ENCODE measurements around the gene KRT34.
"Not testable (repeated sequence)": the region's sequence is repeated elsewhere in the genome, so short reads cannot be mapped to it uniquely, and the experiment has no call there.

KRT34 gene

DNA sequence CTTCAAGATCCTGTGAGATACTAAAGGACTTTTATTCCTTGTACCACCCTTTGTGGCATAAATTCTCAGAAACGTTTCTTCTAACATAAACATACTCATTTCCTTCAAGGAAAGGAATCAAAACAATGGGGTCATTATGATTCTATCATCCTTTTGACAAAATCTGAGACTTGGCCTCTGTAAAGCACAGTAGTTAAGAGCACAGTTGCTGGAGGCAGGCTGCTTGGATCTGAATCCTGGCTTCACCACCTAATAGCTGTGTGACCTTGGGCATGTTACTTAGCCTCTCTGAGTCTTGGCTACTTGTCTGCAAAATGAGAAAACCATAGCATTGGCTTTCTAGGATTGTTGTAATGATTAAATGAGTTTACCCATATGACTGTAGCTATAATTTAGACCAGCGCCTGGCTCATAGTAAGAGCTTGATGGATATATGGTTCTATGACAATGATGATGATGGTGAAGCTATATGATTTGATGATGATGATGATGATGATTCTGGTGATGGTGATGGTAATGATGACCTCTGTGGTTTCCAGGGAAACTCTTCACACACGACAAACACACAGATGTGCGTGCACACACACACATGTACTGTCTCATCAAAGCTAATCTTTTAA lies 21.4 kb upstream of the KRT34 start:
- no peak for DNase-seq

DNA sequence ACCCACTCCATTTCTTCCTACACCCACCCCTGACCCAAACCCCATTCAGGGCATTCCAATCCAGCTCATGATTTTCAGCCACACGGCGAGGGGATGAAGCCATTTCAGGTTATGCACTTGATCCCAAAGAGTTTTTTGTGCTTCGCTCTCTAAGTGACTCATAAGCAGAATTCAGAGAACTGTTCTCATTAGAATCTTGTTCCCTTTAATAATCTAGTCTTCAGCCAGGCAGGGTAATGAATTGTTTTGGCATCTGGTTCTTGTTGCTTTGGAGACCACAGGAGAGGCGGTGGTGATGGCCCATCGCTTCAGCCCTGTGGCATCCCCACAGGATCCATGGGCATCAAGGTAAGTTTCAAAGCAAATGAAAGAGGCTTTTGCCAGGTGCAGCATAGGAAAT lies 20.1 kb upstream of the KRT34 start:
- no peak for DNase-seq

DNA sequence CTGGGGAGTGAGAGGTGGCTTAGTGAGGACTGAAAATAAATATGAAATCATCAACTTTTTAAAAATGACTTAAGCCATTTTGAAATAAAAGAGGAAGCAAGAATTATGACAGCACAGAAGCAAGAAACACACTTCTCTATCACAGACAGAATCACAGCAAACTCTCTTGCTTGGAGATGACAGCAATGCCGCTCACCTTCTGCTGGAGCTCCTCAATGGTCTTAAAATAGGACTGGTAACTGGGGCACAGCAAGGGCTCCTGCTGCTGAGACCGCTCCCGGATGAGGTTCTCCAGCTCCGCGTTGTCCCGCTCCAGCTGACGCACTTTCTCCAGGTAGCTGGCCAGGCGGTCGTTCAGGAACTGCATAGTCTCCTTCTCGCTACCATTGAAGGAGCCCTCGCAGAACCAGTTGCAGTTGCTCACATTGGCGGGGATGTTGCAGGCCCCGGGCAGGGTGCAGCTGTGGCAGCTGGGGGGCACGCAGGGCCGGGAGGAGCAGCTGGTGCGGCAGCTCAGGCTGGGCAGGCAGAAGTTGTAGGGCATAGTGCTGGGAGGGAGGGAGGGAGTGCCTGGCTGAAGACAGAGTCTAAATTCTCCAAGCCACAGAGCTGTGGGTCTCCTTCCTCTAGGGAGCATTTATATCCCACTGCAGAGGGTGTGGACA lies 15.0 kb upstream of the KRT34 start, which contains the start of gene KRT31:
Gene KRT31 (minus strand): TSS at position 613 of the 665 bp plus-strand sequence. CDS start 69 bp downstream, at position 544.
- DNase-seq: no peak

DNA sequence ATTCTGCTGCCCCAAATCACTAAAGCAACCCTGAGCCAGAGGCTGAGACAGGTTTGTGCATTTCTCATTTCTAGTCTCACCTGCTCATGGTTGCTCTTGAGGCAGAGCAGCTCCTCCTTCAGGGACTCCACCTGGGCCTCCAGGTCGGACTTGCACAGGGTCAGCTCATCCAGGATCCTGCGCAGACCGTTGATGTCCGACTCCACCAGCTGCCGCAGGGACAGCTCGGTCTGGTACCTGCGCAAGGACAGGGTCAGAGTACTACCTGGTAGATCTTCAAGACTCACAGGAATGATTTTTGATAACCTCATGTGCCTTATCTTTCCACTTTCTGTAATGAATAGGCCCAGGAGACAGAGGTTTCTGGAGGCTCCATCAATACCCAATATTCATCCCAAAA lies 14.2 kb upstream of the KRT34 start:
- DNase-seq: no peak

DNA sequence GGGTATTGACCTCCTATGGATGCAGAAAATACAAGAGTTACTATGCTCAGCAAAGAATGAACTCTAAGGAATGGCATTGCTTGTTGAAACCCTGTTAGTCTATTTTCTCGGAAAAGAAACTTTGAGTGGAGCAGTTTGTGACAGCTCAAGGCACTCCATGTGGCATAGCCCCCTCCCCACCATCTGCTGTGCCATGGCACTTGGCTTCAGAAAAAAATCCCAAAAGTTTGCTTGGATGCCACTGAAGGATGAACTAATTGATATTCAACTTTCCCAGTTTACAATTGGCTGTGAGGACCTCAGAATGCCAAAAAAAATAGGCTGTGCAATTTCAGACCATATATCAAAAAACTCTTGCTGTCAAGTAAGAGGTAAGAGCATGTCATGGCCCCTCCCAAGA lies 13.5 kb upstream of the KRT34 start:
- no peak for DNase-seq

DNA sequence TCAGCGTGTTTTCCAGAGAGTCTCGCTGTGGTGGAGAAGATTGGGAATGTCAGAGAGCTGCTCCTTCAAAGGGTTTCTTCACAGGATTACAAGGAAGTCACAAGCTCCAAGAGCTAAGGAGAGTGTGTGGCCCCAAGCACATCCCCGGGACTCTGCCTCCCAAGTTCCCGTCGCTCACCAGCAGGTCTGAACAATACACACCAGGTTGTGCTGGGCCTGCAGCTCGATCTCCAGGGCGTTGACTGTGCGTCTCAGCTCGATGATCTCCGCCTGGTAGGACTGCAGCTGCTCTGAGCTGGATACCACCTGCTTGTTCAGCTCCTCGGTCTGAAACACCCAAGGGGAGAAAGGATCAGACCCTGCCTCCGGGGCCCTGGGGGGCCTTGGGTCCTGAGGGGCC lies 12.9 kb upstream of the KRT34 start:
- DNase-seq: not testable (repeated sequence)

DNA sequence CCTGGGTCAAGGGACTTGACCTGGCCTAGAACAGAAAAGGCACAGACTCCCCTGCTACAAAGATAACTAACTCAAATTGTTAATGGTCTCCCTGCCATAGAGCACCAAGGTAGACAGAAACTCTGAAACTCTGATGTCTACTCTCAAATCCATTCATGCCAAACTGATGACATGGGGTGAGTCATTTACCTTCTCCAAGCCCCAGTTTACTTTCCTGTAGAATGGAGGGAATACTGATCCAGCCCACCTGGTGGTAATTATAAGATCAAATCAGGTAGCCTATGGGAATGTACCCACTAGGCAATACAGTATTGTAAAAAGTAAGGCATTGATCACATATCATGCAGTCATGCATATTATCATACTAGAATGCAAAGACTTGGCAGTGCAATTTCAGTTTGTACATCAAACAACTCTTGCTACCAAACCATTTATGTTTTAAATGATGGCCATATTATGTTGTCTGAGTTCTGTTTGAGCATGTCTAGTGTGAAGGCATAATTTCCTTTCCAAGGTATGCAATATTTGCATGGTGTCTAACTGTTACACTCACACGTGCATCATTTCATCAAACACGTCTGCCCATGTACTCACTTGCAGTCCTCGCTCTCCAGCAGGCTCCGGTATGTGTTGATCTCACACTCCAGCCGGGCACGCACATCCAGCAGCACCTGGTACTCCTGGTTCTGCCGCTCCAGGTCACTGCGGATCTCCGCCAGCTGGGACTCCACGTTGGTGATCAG lies 12.3 kb upstream of the KRT34 start:
- DNase-seq: no peak

DNA sequence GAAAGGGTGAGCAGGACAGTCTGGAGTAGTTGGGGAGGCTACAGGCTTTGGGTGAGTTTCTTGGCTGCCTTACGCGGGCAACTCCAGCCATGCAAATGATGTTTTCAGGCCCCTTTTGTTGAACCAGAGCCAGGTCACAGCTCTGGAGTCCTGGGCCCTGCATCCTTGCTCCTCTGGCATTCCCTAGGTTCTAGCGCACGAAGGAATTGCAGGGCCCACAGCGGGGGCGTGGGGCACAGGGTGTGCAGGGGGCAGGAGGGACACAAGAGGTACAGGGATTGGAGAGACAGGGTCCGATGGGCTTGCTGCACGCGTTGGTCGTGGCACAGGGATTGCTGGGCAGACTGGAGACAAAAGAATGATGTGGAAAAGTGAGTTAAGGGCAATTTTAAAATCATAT lies 11.7 kb upstream of the KRT34 start:
- no peak for DNase-seq

DNA sequence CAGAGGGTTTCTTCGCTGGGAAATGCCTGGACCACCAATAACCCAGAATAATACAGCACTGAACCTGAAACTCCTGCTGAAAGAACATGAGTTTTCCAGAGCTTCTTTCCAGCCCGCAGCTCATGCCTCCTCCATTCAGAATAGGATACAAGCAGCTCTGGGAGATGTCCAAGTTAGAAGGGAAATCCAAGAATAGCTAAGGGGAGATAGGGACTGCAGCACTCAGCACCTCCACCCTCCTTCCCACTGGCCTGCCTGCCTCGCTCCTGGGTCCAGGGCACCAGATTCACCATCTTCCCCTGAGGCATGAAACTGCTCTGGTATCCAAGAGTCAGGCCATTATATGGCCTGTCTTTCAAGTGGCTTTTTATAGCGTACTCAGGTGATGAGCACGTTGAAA lies 11.2 kb upstream of the KRT34 start:
- DNase-seq: no peak

DNA sequence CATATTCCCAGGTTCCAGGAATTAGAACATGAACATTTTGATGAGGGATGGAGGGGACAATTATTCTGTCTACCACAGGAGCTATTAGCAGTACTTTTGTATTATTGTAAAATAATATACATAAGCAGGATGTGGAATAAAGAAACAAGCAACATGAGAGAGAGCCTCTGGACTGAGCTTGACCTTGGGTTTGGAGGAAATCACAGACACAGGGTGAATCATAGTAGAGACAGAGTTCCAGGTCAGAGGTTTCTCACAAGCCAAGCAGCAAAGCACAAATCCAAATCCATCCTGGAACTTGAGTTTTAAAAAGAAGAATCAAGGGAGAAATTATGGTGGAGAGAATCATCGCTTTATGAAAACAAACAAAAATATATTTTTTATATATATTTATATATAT lies 10.2 kb upstream of the KRT34 start:
- DNase-seq: no peak

DNA sequence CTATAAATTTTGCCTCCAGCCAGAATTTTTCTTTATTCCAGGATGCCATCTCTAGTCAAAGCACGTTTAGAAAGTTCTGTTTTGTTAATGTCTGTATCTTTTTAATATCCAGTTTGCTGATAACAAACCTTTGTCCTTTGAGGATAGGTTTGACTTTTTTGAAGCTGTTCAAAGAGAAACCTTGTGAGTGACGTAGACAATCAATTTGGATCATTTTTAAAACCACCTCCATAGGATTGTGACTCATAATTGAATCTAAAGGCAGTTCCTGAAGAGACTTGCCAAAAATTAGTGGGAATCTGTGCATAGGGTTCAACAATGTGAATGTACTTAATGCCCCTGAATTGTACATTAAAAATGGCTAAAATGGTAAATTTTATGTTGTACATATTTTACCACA lies 9.4 kb upstream of the KRT34 start:
- no peak for DNase-seq

DNA sequence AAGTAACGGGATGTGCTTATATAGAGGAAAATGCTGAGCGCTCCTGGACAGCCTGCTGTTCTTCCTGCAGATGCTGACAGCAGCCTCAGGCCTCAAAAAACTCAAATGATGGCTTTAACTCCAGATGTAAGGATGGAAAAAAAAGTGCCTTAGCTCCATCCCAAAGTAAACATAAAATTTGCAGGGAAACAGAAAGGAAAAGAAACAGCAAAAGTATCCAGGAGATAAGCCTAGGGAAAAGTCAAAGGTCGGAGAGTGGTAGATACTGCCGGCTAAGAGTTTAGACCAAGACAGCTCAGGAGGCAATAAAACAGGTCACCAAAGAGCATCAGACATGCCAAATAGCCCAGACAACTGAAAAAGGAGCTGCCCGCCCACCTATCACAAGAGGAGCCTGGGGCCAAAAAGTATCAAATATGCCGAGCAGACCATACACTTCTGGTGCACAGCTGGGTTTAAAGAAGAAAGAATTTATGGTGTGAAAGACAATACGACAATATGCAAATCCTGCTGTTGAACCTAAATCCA lies 8.4 kb upstream of the KRT34 start:
- no peak for DNase-seq

DNA sequence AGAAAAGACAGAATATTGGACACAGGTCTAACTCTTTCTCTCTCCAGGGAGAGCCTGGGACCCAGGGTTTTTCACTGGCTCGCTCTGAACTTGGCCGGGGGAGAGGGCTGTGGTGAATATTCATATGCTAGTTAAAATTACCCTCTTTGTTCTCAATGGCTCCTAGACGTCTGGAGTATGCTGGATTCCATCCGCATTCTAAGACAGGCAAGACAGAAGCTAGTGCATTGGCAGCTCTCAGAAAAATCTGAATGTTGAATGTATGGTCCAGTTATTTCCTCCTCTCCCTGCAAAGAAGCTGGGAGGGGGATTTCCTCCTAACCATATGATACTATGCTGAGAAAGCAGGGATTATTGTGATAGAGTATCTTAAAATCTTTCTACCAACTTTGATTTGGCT lies 5.6 kb upstream of the KRT34 start:
- DNase-seq: no peak

DNA sequence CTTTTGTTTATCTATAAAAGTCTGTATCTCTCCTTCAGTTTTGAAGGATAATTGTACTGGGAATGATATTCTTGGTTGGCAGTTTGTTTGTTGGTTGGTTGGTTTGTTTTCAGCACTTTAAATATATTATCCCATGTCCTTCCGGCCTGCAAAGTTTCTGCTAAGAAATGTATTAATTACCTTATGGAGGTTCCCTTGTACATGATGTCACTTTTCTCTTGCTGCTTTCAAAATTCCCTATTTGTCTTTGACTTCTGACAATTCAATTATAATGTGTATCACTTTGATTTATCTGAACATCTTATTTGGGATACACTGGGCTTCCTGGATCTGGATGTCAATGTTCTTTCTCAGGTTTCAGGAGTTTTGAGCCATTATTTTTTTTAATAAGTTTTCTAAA lies 4.1 kb upstream of the KRT34 start:
- DNase-seq: no peak

DNA sequence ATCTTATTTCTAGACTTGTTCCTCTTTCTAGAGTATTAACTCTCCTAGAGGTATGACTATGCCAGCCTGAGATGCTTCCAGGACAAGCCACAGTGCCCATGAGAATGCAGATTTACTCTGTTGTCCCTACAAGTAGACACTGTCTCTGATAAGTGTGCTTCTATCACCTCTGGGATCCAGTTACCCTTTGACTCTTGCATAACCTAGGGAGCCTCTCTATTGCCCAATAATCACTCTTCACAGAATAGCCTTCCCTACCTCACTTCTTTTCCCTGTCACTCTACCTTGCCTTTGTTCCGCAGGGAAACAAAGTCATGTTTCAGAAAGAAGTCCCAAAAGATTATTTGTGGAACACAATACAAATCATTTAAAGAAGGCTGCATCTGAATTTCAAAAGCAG lies 1.6 kb upstream of the KRT34 start:
- DNase-seq: no peak

DNA sequence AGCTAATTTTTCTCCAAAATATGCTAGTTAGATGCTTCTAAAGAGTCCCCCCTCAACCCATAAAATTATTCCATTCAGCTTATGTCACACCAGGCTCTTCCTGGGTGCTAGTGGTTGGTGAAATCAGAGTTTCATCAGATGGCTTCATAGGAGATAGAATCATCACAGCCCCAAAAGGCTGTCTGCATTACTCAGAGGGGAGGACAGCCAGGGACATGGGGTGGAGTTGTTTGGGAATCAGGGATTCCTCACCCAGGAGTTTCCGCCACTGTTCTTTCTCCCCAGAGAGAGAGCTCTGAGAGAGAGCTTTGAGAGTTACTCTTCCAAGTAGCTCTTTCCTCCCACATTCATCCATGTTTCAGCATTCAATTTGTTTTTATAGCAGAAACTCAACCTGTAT lies 288 bp upstream of the KRT34 start:
- no peak for DNase-seq

DNA sequence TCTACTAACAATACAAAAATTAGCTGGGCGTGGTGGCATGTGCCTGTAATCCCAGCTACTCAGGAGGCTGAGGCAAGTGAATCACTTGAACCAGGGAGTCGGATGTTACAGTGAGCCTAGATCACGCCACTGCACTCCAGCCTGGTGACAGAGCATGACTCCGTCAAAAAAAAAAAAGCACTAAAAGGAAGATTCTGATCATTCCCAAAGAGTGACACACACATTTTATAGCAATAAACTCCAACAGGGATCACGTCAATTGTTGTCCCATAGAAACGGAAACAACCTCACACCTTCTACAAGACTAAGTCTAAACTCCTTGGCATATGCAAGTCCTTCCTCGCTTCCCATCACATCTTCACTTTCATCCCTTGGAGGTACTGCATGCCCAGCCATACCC lies 2.0 kb downstream of the KRT34 start:
- DNase-seq: not testable (repeated sequence)

DNA sequence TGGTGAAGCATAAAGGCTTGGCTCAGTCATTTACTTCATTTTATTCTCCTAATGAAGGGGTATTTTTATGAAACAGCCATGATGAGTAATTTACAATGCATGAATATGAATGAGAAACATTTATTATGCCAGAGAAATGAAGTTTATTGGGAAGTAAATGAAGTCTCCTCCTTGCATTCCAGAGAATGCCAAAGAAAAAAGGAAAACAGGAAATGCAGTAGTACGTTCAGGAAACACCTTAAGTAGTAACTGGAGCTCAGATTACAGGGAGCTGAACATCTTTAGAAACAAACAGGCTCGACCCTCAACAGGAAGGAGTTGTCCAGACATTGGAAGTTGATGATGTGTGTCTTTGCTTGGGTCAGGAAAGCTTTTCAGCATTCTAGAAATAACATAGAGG lies 4.6 kb downstream of the KRT34 start:
- no peak for DNase-seq

DNA sequence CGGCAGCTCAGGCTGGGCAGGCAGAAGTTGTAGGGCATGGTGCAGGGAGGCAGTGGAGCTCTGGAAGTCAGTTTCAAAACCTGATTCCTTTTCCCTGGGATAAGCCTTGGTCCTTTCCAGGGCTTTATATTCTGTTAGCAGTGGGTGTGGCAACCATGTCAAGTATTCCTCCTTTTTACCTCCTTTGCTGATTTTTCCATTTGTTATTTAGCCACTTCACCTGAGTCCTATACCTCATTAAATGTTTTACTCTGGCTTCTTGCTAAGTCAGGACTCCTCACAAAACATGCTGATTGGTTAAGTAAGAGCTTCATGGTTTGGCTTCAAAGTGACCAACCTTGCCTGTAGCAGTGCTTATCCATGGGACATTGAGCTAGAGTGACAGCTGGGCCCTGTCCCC lies 12.4 kb downstream of the KRT34 start, which contains the start of gene KRT33B:
Gene KRT33B (minus strand): TSS at position 101 of the 400 bp plus-strand sequence. CDS start 63 bp downstream, at position 38.
- DNase-seq: no peak

DNA sequence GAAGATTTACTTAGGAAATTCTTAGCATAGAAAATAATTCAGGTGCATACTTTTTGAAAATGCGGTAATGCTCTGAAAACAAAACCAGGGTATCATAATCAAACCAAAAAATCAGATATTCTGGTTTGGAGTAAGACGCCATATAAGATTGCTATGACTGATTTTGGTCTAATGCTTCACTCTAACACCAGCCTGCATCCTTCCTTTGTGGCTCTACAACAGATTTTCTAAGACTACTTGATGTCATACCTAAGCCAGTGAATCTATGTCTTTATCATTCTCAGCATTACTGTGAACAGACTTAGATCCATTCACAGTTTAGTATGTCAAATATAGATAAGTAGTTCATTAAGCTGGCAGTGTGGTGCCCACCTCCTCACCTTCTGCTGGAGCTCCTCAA lies 13.1 kb downstream of the KRT34 start:
- no peak for DNase-seq

DNA sequence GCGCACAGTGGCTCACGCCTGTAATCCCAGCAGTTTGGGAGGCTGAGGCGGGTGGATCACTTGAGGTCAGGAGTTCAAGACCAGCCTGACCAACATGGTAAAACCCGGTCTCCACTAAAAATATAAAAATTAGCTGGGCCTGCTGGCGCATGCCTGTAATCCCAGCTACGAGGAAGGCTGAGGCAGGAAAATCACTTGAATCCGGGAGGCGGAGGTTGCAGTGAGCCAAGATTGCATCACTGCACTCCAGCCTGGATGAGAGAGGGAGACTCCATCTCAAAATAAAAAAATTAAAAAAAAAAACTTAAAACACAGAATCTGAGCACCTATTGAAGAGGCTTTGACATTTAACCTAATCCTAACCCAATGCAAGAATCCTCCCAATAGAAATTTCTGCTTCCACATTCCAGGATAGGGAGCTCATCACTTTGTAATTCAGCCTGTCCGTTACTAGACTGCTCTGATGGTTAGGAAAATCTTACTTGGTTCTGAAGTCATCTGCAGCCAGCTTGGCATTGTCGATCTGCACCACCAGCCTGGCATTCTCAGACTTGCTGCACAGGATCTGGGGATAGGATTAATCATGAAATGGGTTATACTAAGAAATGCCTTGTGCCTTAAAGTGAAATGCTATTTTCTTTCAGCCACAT lies 14.6 kb downstream of the KRT34 start:
- no peak for DNase-seq

DNA sequence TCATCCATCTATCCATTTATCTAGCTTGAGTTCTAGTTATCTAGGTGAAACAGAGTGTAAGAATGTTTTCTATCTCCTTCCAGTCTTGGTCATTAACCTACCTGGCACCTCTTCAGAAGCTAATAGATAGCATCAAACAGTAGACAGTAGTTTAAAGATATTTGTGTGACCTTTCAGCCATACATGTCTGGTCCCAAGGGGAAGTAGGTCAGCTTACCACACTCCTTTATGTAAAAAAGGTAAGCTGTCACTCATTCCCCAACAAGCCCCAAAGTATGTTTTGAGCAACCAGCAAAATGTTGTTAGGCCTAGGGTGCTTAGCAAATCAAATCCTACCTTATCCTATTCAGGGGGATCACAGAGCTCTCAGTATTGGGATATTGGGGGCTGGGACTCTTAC lies 16.0 kb downstream of the KRT34 start:
- DNase-seq: no peak

DNA sequence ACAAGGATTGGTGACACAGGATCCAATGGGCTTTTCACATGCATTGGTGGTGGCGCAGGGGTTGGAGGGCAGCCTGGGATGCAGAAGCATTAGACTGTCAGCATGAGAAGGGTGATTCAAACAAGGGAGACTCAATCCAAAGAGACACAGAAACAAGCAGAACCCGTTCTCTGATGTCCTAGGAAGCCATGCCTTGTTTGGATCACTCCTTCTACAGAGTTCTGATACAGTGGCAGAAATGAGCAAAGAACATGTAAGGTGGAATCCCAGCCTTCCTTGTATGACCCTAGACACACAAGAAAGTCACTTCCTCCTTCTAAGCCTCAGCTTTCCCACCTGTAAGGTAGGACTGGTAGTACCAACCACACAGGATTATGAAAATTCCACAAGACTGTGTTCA lies 18.2 kb downstream of the KRT34 start:
- no peak for DNase-seq

All from DMS 273 treated with DMSO at 0.1 percent for 48 hours (cell line).